HEK293 (cell line): Measurements from ENCODE around the gene SLC9C2.

Source experiments
- CTCF ChIA-PET: fragments of 350-600 bp; formaldehyde crosslinking; extraction: SDS; loops from one replicate; lab custom pipeline; 2021; ENCODE audit warnings: antibody characterized with exemption; lab: Yijun Ruan, JAX
- POLR2A ChIA-PET: fragments of 300-600 bp; formaldehyde crosslinking; extraction: SDS; loops from one replicate; lab custom pipeline; 2020; ENCODE audit warnings: antibody characterized with exemption, inconsistent platforms; lab: Yijun Ruan, JAX
- H3K27ac ChIP-seq: fragments of 200-500 bp; sonication (Bioruptor generic); 2 replicates; pipeline ENCODE4 v1.5.1; 2014; ENCODE audit warnings: low read depth, low read length, control low read depth, inconsistent platforms; ENCODE audit errors: extremely low read depth
- H3K36me3 ChIP-seq, 2 experiments: fragments of 200-500 bp in 1 of 2; sonication (Bioruptor generic) in 1 of 2; 1 replicate in 1 of 2; 2 replicates in 1 of 2; pipeline ENCODE4 v1.5.1; 2014 to 2017; ENCODE audit warnings: inconsistent platforms in 2 of 2, low read length in 2 of 2; ENCODE audit not compliant: control insufficient read depth in 2 of 2, insufficient read depth in 1 of 2
- H3K4me1 ChIP-seq: fragments of 200-500 bp; sonication (Bioruptor generic); 2 replicates; pipeline ENCODE4 v1.5.1; 2014; ENCODE audit warnings: mild to moderate bottlenecking, low read length, inconsistent platforms; ENCODE audit not compliant: control insufficient read depth, insufficient read depth
- H3K4me3 ChIP-seq: 2 replicates; pipeline ENCODE4 v1.5.1; 2011; ENCODE audit warnings: low read depth, mild to moderate bottlenecking, control low read depth, low read length, moderate library complexity
- H3K9me3 ChIP-seq: fragments of 200-500 bp; sonication (Bioruptor generic); 2 replicates; pipeline ENCODE4 v1.5.1; 2014; ENCODE audit warnings: low read depth, low read length, inconsistent platforms; ENCODE audit not compliant: control insufficient read depth, insufficient read depth
- KLF8 ChIP-seq: fragments of 450-650 bp; formaldehyde crosslinking; IDR thresholded peaks from 2 replicates; pipeline ENCODE4 v1.5.1; 2016; ENCODE audit warnings: missing biosample characterization, missing genetic modification characterization
- MEIS1 ChIP-seq: sonication (generic); formaldehyde crosslinking; IDR thresholded peaks from 2 replicates; pipeline ENCODE4 v1.8.1; 2022; ENCODE audit warnings: missing genetic modification reagents, mild to moderate bottlenecking, borderline replicate concordance
- PRDM4 ChIP-seq: fragments of 450-650 bp; formaldehyde crosslinking; IDR thresholded peaks from 2 replicates; pipeline ENCODE4 v1.5.1; 2017; ENCODE audit warnings: missing biosample characterization, missing genetic modification characterization
- RBAK ChIP-seq: fragments of 450-650 bp; formaldehyde crosslinking; IDR thresholded peaks from 2 replicates; pipeline ENCODE4 v1.5.1; 2016; ENCODE audit warnings: missing biosample characterization, missing genetic modification characterization
- TSHZ1 ChIP-seq: fragments of 450-650 bp; formaldehyde crosslinking; IDR thresholded peaks from 2 replicates; pipeline ENCODE4 v1.5.1; 2016; ENCODE audit warnings: missing biosample characterization, missing genetic modification characterization, borderline replicate concordance
- ZBTB11 ChIP-seq: fragments of 450-650 bp; formaldehyde crosslinking; conservative IDR thresholded peaks from 2 replicates; pipeline ENCODE4 v1.5.1; 2016; ENCODE audit warnings: low read depth, missing biosample characterization, missing genetic modification characterization
- ZBTB8A ChIP-seq: fragments of 450-650 bp; formaldehyde crosslinking; IDR thresholded peaks from 2 replicates; pipeline ENCODE4 v1.5.1; 2016; ENCODE audit warnings: missing biosample characterization, missing genetic modification characterization
- ZNF112 ChIP-seq: fragments of 450-650 bp; formaldehyde crosslinking; IDR thresholded peaks from 2 replicates; pipeline ENCODE4 v1.5.0; 2017; ENCODE audit warnings: missing biosample characterization, missing genetic modification characterization
- ZNF146 ChIP-seq: fragments of 450-650 bp; formaldehyde crosslinking; IDR thresholded peaks from 2 replicates; pipeline ENCODE4 v1.5.1; 2016; ENCODE audit warnings: missing biosample characterization, missing genetic modification characterization
- ZNF280C ChIP-seq: fragments of 450-650 bp; formaldehyde crosslinking; IDR thresholded peaks from 2 replicates; pipeline ENCODE4 v1.5.1; 2016; ENCODE audit warnings: missing biosample characterization, missing genetic modification characterization
- ZNF391 ChIP-seq: fragments of 450-650 bp; formaldehyde crosslinking; IDR thresholded peaks from 2 replicates; pipeline ENCODE4 v1.5.1; 2016; ENCODE audit warnings: low read depth, missing biosample characterization, missing genetic modification characterization, borderline replicate concordance
- ZNF561 ChIP-seq: fragments of 450-650 bp; IDR thresholded peaks from 2 replicates; pipeline ENCODE4 v1.5.1; 2018; ENCODE audit warnings: missing biosample characterization, missing genetic modification characterization, borderline replicate concordance
- ZNF571 ChIP-seq: fragments of 450-650 bp; formaldehyde crosslinking; IDR thresholded peaks from 2 replicates; pipeline ENCODE4 v1.5.0; 2017; ENCODE audit warnings: missing biosample characterization, missing genetic modification characterization
- ZNF585B ChIP-seq: fragments of 450-650 bp; formaldehyde crosslinking; IDR thresholded peaks from 2 replicates; pipeline ENCODE4 v1.5.1; 2016; ENCODE audit warnings: missing biosample characterization, missing genetic modification characterization
- ZNF621 ChIP-seq: fragments of 450-650 bp; formaldehyde crosslinking; IDR thresholded peaks from 2 replicates; pipeline ENCODE4 v1.5.1; 2017; ENCODE audit warnings: missing biosample characterization, missing genetic modification characterization
- ZNF654 ChIP-seq: fragments of 450-650 bp; formaldehyde crosslinking; IDR thresholded peaks from 2 replicates; pipeline ENCODE4 v1.5.1; 2016; ENCODE audit warnings: low read depth, missing biosample characterization, missing genetic modification characterization
- ZNF670 ChIP-seq: fragments of 450-650 bp; formaldehyde crosslinking; IDR thresholded peaks from 2 replicates; pipeline ENCODE4 v1.5.1; 2016; ENCODE audit warnings: missing biosample characterization, missing genetic modification characterization, low read depth
- ZNF704 ChIP-seq: fragments of 450-650 bp; formaldehyde crosslinking; IDR thresholded peaks from 2 replicates; pipeline ENCODE4 v1.5.1; 2016; ENCODE audit warnings: missing biosample characterization, missing genetic modification characterization

The SLC9C2 gene

GRCh38 chr1:173489929-173490328, 112.9 kb downstream of the SLC9C2 start (continued):
- no peak for TF ChIP-seq ZNF280C (tag by site-specific recombination)
- no peak for TF ChIP-seq ZBTB8A (tag by site-specific recombination)

- no peak overlapping the region for H3K4me3 ChIP-seq
- no peaks in the 10 kb centered on the region for H3K9me3 ChIP-seq
- no peak overlapping the region for H3K27ac ChIP-seq
- POLR2A ChIA-PET, result interaction anchor here (0.9 kb wide), 1 partner anchor 12 kb away, joined by 3 read pairs; the partner anchor contains the start of gene PRDX6
- peaks cover 42 to 58% of the 10 kb centered on the region in 2 experiments for H3K36me3 ChIP-seq
- no peaks in the 10 kb centered on the region for H3K4me1 ChIP-seq
- TF ChIP-seq MEIS1 (CRISPR knock-in tag) (no peak), ZNF146 (tag by site-specific recombination) (no peak), ZNF621 (tag by site-specific recombination) (no peak), ZNF670 (tag by site-specific recombination) (no peak)
- TF ChIP-seq, all 188 proteins: peak for 0
- CTCF ChIA-PET, result no interaction called here
Measured at GRCh38 chr1:173489149-173489600, 113.7 kb downstream of the SLC9C2 start.

GRCh38 chr1:173488001-173488400, 114.9 kb downstream of the SLC9C2 start:
- H3K36me3 ChIP-seq, result peaks cover 50 to 68% of the 10 kb centered on the region in 2 experiments
- no peaks in the 10 kb centered on the region for H3K4me1 ChIP-seq
- no peaks in the 10 kb centered on the region for H3K9me3 ChIP-seq
- no peak overlapping the region for H3K27ac ChIP-seq
- no peak overlapping the region for H3K4me3 ChIP-seq
- ChIA-PET CTCF (no interaction called here), POLR2A (interaction anchor here (1.2 kb wide), 1 partner anchor 10 kb away, joined by 6 read pairs; no protein-coding TSS in a partner anchor)
- TF ChIP-seq ZBTB11 (tag by site-specific recombination) (no peak), KLF8 (no peak), PRDM4 (tag by site-specific recombination) (no peak), TSHZ1 (tag by site-specific recombination) (no peak), ZNF112 (no peak), ZNF391 (tag by site-specific recombination) (no peak), ZNF561 (no peak), RBAK (tag by site-specific recombination) (no peak), ZNF571 (tag by site-specific recombination) (no peak), ZNF704 (no peak), ZNF585B (tag by site-specific recombination) (no peak), ZNF654 (tag by site-specific recombination) (no peak)
